HepG2 (cell line): ENCODE results near the gene CTF1. TPM values are rescaled to one million over a fixed set of nuclear protein-coding genes. Genes with fewer than 3 reads are reported as not detected.

ENCODE experiments used
- FOXA3 ChIP-seq: IDR thresholded peaks from 2 replicates; pipeline ENCODE4 v1.6.1; 2016; ENCODE audit warnings: missing genetic modification reagents, missing compliant biosample characterization
- IRF9 ChIP-seq: sonication (generic); formaldehyde crosslinking; IDR thresholded peaks from 2 replicates; pipeline ENCODE4 v1.8.0; 2022; ENCODE audit warnings: missing genetic modification reagents, mild to moderate bottlenecking, borderline replicate concordance
- KDM2A ChIP-seq: sonication (generic); formaldehyde crosslinking; IDR thresholded peaks from 2 replicates; pipeline ENCODE4 v1.4.0; 2020; ENCODE audit warnings: low read depth, missing genetic modification reagents, borderline replicate concordance
- MATR3 ChIP-seq: sonication (generic); formaldehyde crosslinking; IDR thresholded peaks from 2 replicates; pipeline ENCODE4 v1.4.0; 2020; ENCODE audit warnings: missing genetic modification reagents
- MEIS2 ChIP-seq: sonication (generic); formaldehyde crosslinking; IDR thresholded peaks from 2 replicates; pipeline ENCODE4 v1.9.0; 2021; ENCODE audit warnings: mild to moderate bottlenecking, missing genetic modification reagents
- PTBP1 ChIP-seq: fragments of 200-400 bp; formaldehyde crosslinking; IDR thresholded peaks from 2 replicates; pipeline ENCODE4 v1.6.1; 2018; ENCODE audit warnings: low read length, low read depth; ENCODE audit not compliant: poor library complexity, severe bottlenecking
- TAF15 ChIP-seq: fragments of 200-400 bp; formaldehyde crosslinking; IDR thresholded peaks from one replicate; pipeline ENCODE4 v1.6.1; 2018; ENCODE audit warnings: mild to moderate bottlenecking, low read depth, low read length; ENCODE audit not compliant: poor library complexity, severe bottlenecking
- THAP11 ChIP-seq: IDR thresholded peaks from 2 replicates; pipeline ENCODE4 v1.6.1; 2016; ENCODE audit warnings: missing biosample characterization, missing genetic modification reagents
- ZBTB7B ChIP-seq: sonication (generic); formaldehyde crosslinking; IDR thresholded peaks from 2 replicates; pipeline ENCODE4 v1.4.0; 2020; ENCODE audit warnings: missing genetic modification reagents
- ZNF136 ChIP-seq: sonication (generic); formaldehyde crosslinking; IDR thresholded peaks from 2 replicates; pipeline ENCODE4 v1.8.1; 2022; ENCODE audit warnings: low read depth, mild to moderate bottlenecking, moderate library complexity, missing genetic modification reagents
- ZNF335 ChIP-seq: sonication (generic); formaldehyde crosslinking; IDR thresholded peaks from 2 replicates; pipeline ENCODE4 v1.4.0; 2020; ENCODE audit warnings: missing genetic modification reagents
- ZNF343 ChIP-seq: sonication (generic); formaldehyde crosslinking; IDR thresholded peaks from 2 replicates; pipeline ENCODE4 v1.4.0; 2020; ENCODE audit warnings: mild to moderate bottlenecking, missing genetic modification reagents
- ZNF619 ChIP-seq: sonication (generic); formaldehyde crosslinking; IDR thresholded peaks from 2 replicates; pipeline ENCODE4 v1.4.0; 2020; ENCODE audit warnings: mild to moderate bottlenecking, missing genetic modification reagents
- ZNF772 ChIP-seq: sonication (generic); formaldehyde crosslinking; IDR thresholded peaks from 2 replicates; pipeline ENCODE4 v1.5.0; 2020; ENCODE audit warnings: mild to moderate bottlenecking, missing genetic modification reagents
- ZNF773 ChIP-seq: sonication (generic); formaldehyde crosslinking; IDR thresholded peaks from 2 replicates; pipeline ENCODE4 v1.4.0; 2020; ENCODE audit warnings: missing genetic modification reagents, borderline replicate concordance
- polyA plus RNA-seq, 8 experiments: library from polyadenylated mRNA; depleted of rRNA in 3 of 8; stranded (reverse) in 7 of 8; unstranded in 1 of 8; fragments of >200 nt; fragmentation: Illumina TruSeq in 4 of 8; extraction: Trizol in 4 of 8; gene quantifications; 2 replicates each; pipeline versions ENCODE4 v1.2.1 to v1.2.3, GENCODE V29; 2011 to 2016; ENCODE audit warnings: low read depth in 4 of 8, missing spikeins in 1 of 8, mixed read lengths in 1 of 8; ENCODE audit not compliant: insufficient read depth in 1 of 8
- total RNA-seq, 5 experiments: library from RNA; depleted of rRNA; stranded (reverse); fragments of >200 nt; fragmentation: Illumina TruSeq; extraction: Trizol; gene quantifications; 2 replicates each; pipeline ENCODE4 v1.2.3, GENCODE V29; 2016; ENCODE audit warnings: low read depth in 1 of 5
- TF ChIP-seq, protein P1 (sequence below): sonication (generic); formaldehyde crosslinking; IDR thresholded peaks from 2 replicates; pipeline ENCODE4 v1.8.0; 2022; ENCODE audit warnings: missing genetic modification reagents, mild to moderate bottlenecking, inconsistent platforms, borderline replicate concordance
- TF ChIP-seq, protein P2 (sequence below): sonication (generic); formaldehyde crosslinking; IDR thresholded peaks from 2 replicates; pipeline ENCODE4 v1.4.0; 2020; ENCODE audit warnings: missing genetic modification reagents, borderline replicate concordance
- TF ChIP-seq, protein P3 (sequence below): sonication (generic); formaldehyde crosslinking; IDR thresholded peaks from 2 replicates; pipeline ENCODE4 v1.5.1; 2020; ENCODE audit warnings: mild to moderate bottlenecking, missing genetic modification reagents, moderate library complexity

Gene CTF1
- total and polyA plus RNA-seq, 2 of the 13 experiments (the other 11 are each of a cell fraction or from before 2014, with no cell fraction given): 0.13 to 1.8 TPM

DNA sequence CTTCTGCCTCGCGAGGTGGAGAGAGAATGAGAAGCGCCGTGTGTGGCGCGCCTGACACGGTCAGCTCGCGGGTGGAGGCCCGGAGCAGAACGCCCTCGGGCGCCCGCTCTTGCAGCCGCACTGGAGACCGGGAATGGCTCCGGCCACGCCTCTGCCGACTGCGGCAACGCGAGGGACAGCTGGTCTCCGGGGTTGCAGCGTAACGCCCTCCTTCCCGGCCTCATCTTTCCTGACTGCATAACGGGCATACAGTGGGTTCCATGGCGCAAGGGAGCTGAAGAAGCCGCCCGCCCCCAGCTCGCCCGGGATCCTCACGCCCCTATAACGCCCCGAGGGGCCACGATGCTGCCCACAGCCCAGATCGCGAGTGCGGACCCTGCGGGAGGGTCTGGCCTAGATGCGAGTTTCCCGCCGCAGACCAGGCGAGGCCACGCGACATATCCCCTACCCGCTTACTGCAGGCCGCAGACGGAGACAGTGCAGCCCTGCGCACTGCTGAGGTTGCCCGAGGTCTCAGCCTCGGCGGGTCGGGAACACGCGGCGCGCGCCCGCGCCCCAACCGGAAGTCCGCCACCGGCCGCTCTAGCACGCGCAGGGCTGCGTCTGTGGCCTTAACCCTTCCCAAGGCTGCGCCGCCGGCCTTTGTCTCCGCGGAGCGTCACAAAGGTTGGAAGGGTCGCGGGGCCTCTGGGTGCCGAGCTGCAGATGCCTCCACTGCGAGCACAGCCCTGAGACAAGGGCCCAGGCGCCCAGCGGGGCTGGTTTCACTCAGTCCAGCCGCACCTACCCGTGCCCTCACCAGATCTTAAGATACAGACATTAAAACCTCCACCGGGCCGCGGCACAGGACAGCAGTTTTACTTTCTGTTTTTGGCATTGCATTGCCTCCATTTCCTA lies 21.3 kb upstream of the CTF1 start (continued):
- TF ChIP-seq ZNF772 (peak; percentile 100), ZNF136 (CRISPR knock-in tag) (no peak; the same call in 1 of the 2 replicates), MEIS2 (CRISPR knock-in tag) (peak; percentile 89), THAP11 (CRISPR knock-in tag) (peak; percentile 97), KDM2A (CRISPR knock-in tag) (peak; percentile 99), ZNF343 (CRISPR knock-in tag) (peak; percentile 97; the same call in 1 of the 2 replicates), ZNF619 (CRISPR knock-in tag) (peak; percentile 98; the same call in 1 of the 2 replicates), IRF9 (CRISPR knock-in tag) (peak; percentile 99), TAF15 (peak; percentile 84), ZNF773 (no peak), PTBP1 (peak; percentile 31), FOXA3 (CRISPR knock-in tag) (peak; percentile 88), ZBTB7B (CRISPR knock-in tag) (peak; percentile 94), MATR3 (CRISPR knock-in tag) (no peak), ZNF335 (CRISPR knock-in tag) (peak; percentile 87; the same call in 1 of the 2 replicates)
- TF ChIP-seq, protein P1, sequence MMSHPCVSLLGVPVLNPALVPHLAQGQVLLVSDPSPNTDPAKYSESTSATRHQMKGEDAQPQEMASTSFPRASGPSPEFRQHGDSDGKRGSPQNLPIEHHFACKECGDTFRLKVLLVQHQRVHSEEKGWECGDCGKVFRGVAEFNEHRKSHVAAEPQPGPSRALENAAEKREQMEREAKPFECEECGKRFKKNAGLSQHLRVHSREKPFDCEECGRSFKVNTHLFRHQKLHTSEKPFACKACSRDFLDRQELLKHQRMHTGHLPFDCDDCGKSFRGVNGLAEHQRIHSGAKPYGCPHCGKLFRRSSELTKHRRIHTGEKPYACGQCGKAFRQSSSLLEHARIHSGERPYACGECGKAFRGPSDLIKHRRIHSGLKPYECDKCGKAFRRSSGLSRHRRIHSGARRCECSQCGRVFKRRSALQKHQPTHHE: peak; percentile 85
- TF ChIP-seq, protein P2, sequence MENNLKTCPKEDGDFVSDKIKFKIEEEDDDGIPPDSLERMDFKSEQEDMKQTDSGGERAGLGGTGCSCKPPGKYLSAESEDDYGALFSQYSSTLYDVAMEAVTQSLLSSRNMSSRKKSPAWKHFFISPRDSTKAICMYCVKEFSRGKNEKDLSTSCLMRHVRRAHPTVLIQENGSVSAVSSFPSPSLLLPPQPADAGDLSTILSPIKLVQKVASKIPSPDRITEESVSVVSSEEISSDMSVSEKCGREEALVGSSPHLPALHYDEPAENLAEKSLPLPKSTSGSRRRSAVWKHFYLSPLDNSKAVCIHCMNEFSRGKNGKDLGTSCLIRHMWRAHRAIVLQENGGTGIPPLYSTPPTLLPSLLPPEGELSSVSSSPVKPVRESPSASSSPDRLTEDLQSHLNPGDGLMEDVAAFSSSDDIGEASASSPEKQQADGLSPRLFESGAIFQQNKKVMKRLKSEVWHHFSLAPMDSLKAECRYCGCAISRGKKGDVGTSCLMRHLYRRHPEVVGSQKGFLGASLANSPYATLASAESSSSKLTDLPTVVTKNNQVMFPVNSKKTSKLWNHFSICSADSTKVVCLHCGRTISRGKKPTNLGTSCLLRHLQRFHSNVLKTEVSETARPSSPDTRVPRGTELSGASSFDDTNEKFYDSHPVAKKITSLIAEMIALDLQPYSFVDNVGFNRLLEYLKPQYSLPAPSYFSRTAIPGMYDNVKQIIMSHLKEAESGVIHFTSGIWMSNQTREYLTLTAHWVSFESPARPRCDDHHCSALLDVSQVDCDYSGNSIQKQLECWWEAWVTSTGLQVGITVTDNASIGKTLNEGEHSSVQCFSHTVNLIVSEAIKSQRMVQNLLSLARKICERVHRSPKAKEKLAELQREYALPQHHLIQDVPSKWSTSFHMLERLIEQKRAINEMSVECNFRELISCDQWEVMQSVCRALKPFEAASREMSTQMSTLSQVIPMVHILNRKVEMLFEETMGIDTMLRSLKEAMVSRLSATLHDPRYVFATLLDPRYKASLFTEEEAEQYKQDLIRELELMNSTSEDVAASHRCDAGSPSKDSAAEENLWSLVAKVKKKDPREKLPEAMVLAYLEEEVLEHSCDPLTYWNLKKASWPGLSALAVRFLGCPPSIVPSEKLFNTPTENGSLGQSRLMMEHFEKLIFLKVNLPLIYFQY (CRISPR knock-in tag): peak; percentile 86; the same call in 1 of the 2 replicates
- TF ChIP-seq, protein P3, sequence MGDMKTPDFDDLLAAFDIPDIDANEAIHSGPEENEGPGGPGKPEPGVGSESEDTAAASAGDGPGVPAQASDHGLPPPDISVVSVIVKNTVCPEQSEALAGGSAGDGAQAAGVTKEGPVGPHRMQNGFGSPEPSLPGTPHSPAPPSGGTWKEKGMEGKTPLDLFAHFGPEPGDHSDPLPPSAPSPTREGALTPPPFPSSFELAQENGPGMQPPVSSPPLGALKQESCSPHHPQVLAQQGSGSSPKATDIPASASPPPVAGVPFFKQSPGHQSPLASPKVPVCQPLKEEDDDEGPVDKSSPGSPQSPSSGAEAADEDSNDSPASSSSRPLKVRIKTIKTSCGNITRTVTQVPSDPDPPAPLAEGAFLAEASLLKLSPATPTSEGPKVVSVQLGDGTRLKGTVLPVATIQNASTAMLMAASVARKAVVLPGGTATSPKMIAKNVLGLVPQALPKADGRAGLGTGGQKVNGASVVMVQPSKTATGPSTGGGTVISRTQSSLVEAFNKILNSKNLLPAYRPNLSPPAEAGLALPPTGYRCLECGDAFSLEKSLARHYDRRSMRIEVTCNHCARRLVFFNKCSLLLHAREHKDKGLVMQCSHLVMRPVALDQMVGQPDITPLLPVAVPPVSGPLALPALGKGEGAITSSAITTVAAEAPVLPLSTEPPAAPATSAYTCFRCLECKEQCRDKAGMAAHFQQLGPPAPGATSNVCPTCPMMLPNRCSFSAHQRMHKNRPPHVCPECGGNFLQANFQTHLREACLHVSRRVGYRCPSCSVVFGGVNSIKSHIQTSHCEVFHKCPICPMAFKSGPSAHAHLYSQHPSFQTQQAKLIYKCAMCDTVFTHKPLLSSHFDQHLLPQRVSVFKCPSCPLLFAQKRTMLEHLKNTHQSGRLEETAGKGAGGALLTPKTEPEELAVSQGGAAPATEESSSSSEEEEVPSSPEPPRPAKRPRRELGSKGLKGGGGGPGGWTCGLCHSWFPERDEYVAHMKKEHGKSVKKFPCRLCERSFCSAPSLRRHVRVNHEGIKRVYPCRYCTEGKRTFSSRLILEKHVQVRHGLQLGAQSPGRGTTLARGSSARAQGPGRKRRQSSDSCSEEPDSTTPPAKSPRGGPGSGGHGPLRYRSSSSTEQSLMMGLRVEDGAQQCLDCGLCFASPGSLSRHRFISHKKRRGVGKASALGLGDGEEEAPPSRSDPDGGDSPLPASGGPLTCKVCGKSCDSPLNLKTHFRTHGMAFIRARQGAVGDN (CRISPR knock-in tag): peak; percentile 96
